HCT116 (cell line): ENCODE data around the gene VRK3. TPM values are rescaled to one million over a fixed set of nuclear protein-coding genes. Genes with fewer than 3 reads are reported as not detected.

Experiments used
- ATAC-seq: fragments of 200-7000 bp; cut with Tn5 transposase; 2 replicates; pipeline ENCODE4 v1.9.1; 2020; ENCODE audit warnings: mild to moderate bottlenecking, moderate library complexity
- BruUV-seq: library from RNA; stranded (reverse); fragments of 400-500 nt; replicated peaks from 2 replicates; lab custom pipeline; 2021; lab: Mats Ljungman, UMichigan
- CTCF ChIA-PET: fragments of 300-600 bp; sonication (Branson Sonifier 250); formaldehyde crosslinking; loops from one replicate; lab custom pipeline; 2021; ENCODE audit warnings: antibody characterized with exemption; lab: Charles Lee
- POLR2A ChIA-PET: fragments of 300-600, 350-600 bp; sonication (Branson Sonifier 250); formaldehyde crosslinking; loops from one replicate; lab custom pipeline; 2021; ENCODE audit warnings: antibody characterized with exemption; lab: Charles Lee
- RAD21 ChIA-PET, 2 experiments: fragments of 300-600 bp; sonication (Branson Sonifier 250); formaldehyde crosslinking; loops; one replicate each; lab custom pipeline; 2023; ENCODE audit warnings: low total read pairs in 2 of 2; ENCODE audit not compliant: uncharacterized antibody in 2 of 2, unreplicated experiment in 2 of 2, low non-redundant PET in 1 of 2; lab: Charles Lee
- DNase-seq: peaks from one replicate; pipeline ENCODE4 v3.0.0-alpha.2; 2010; ENCODE audit warnings: low read depth, low spot score
- H2AFZ ChIP-seq: fragments of 200-600 bp; shearing (Covaris generic), sonication (generic); 2 replicates; pipeline ENCODE4 v1.6.1; 2017; ENCODE audit warnings: low read depth, mixed run types, mixed read lengths, antibody characterized with exemption, low read length; ENCODE audit not compliant: poor library complexity, severe bottlenecking
- H3K27ac ChIP-seq: 2 replicates; pipeline ENCODE4 v1.5.1; 2012; ENCODE audit warnings: low read depth, low read length
- H3K27me3 ChIP-seq: fragments of 200-600 bp; sonication (generic); 2 replicates; pipeline ENCODE4 v1.6.1; 2016; ENCODE audit warnings: mixed run types, low read length, mixed read lengths; ENCODE audit not compliant: insufficient read depth
- H3K36me3 ChIP-seq, 2 experiments: fragments of 200-500 bp in 1 of 2; fragments of 200-600 bp in 1 of 2; sonication (Bioruptor generic) in 1 of 2; sonication (generic) in 1 of 2; 2 replicates each; pipeline versions ENCODE4 v1.5.1 to v1.6.1; 2014 to 2016; ENCODE audit warnings: low read length in 2 of 2, inconsistent platforms in 1 of 2, mixed read lengths in 1 of 2, mixed run types in 1 of 2; ENCODE audit not compliant: insufficient read depth in 2 of 2, control insufficient read depth in 1 of 2
- H3K4me1 ChIP-seq, 2 experiments: fragments of 200-600 bp in 1 of 2; sonication (generic) in 1 of 2; 2 replicates each; pipeline versions ENCODE4 v1.5.1 to v1.6.1; 2012 to 2017; ENCODE audit warnings: low read length in 2 of 2, inconsistent platforms in 1 of 2, mild to moderate bottlenecking in 1 of 2, mixed read lengths in 1 of 2, mixed run types in 1 of 2, moderate library complexity in 1 of 2; ENCODE audit not compliant: insufficient read depth in 2 of 2, control insufficient read depth in 1 of 2
- H3K4me2 ChIP-seq: fragments of 200-600 bp; sonication (generic); 2 replicates; pipeline ENCODE4 v1.6.1; 2017; ENCODE audit warnings: mixed run types, low read length, mixed read lengths
- H3K4me3 ChIP-seq, 2 experiments: fragments of 200-600 bp in 1 of 2; sonication (generic) in 1 of 2; replicated peaks in 1 of 2; 2 replicates each; pipeline ENCODE4 v1.5.1; 2011 to 2016; ENCODE audit warnings: low read length in 2 of 2, control low read depth in 1 of 2, low read depth in 1 of 2, mild to moderate bottlenecking in 1 of 2, mixed read lengths in 1 of 2, mixed run types in 1 of 2
- H3K79me2 ChIP-seq: fragments of 200-600 bp; sonication (generic); 2 replicates; pipeline ENCODE4 v1.6.1; 2017; ENCODE audit warnings: mild to moderate bottlenecking, mixed run types, low read length, moderate library complexity, mixed read lengths; ENCODE audit not compliant: insufficient read depth
- H3K9ac ChIP-seq: fragments of 200-600 bp; sonication (generic); 2 replicates; pipeline ENCODE4 v1.6.1; 2016; ENCODE audit warnings: low read length, mixed read lengths
- H3K9me2 ChIP-seq: fragments of 200-600 bp; sonication (generic), shearing (Covaris generic); 2 replicates; pipeline ENCODE4 v1.6.1; 2017; ENCODE audit warnings: mixed run types, mild to moderate bottlenecking, moderate library complexity; ENCODE audit not compliant: insufficient read depth
- H3K9me3 ChIP-seq, 2 experiments: fragments of 200-500 bp in 1 of 2; fragments of 200-600 bp in 1 of 2; sonication (Bioruptor generic) in 1 of 2; sonication (generic) in 1 of 2; 2 replicates each; pipeline ENCODE4 v1.6.1; 2014 to 2017; ENCODE audit warnings: low read length in 2 of 2, mixed read lengths in 2 of 2, inconsistent platforms in 1 of 2, low read depth in 1 of 2, mild to moderate bottlenecking in 1 of 2, mixed run types in 1 of 2, moderate library complexity in 1 of 2; ENCODE audit not compliant: control insufficient read depth in 1 of 2, insufficient read depth in 1 of 2
- H4K20me1 ChIP-seq: fragments of 200-600 bp; sonication (generic), shearing (Covaris generic); 2 replicates; pipeline ENCODE4 v1.6.1; 2017; ENCODE audit warnings: mixed run types, mild to moderate bottlenecking, moderate library complexity; ENCODE audit not compliant: insufficient read depth
- CBX3 ChIP-seq: IDR thresholded peaks from 2 replicates; pipeline ENCODE4 v1.6.1; 2012; ENCODE audit warnings: low read depth
- EZH2 ChIP-seq: fragments of 200-600 bp; sonication (generic); IDR thresholded peaks from 2 replicates; pipeline ENCODE4 v1.6.1; 2017; ENCODE audit warnings: antibody characterized with exemption, mixed run types
- EZH2phosphoT487 ChIP-seq: fragments of 200-600 bp; IDR thresholded peaks from 2 replicates; pipeline ENCODE4 v1.6.1; 2018; ENCODE audit warnings: antibody characterized with exemption, borderline replicate concordance
- FOSL1 ChIP-seq: IDR thresholded peaks from 2 replicates; pipeline ENCODE4 v1.6.1; 2012; ENCODE audit warnings: low read depth
- JUND ChIP-seq: IDR thresholded peaks from 2 replicates; pipeline ENCODE4 v1.6.1; 2012
- POLR2A ChIP-seq: IDR thresholded peaks from 2 replicates; pipeline ENCODE4 v1.7.0; 2011; ENCODE audit warnings: borderline replicate concordance; ENCODE audit not compliant: insufficient read depth, insufficient read length; ENCODE audit errors: extremely low read depth
- POLR2AphosphoS5 ChIP-seq: IDR thresholded peaks from 2 replicates; pipeline ENCODE4 v1.6.1; 2011; ENCODE audit warnings: mild to moderate bottlenecking, low read depth, low read length, moderate library complexity
- RAD21 ChIP-seq: IDR thresholded peaks from 2 replicates; pipeline ENCODE4 v1.6.1; 2012; ENCODE audit warnings: low read depth, mild to moderate bottlenecking
- SIN3A ChIP-seq: IDR thresholded peaks from 2 replicates; pipeline ENCODE4 v1.6.1; 2012; ENCODE audit warnings: low read depth
- SP1 ChIP-seq: IDR thresholded peaks from 2 replicates; pipeline ENCODE4 v1.6.1; 2012; ENCODE audit warnings: low read depth
- SRF ChIP-seq: IDR thresholded peaks from 2 replicates; pipeline ENCODE4 v1.6.1; 2012; ENCODE audit warnings: low read depth
- YY1 ChIP-seq: IDR thresholded peaks from 2 replicates; pipeline ENCODE4 v1.6.1; 2011; ENCODE audit warnings: low read length, low read depth, moderate library complexity, mild to moderate bottlenecking; ENCODE audit not compliant: insufficient replicate concordance; ENCODE audit errors: extremely low read depth
- ZNF274 ChIP-seq: fragments of 200-500 bp; sonication (Bioruptor generic); IDR thresholded peaks from 2 replicates; pipeline ENCODE4 v1.6.1; 2014; ENCODE audit warnings: mild to moderate bottlenecking, low read depth, low read length, inconsistent platforms
- intact Hi-C: fragments of 100-400 bp; cut with micrococcal nuclease; formaldehyde crosslinking; loops from 2 replicates; pipeline ENCODE4 v1.10.0; 2022
- total RNA-seq: library from RNA; stranded (reverse); gene quantifications from one replicate; pipeline ENCODE4 v1.2.1, GENCODE V29; 2021; ENCODE audit not compliant: unreplicated experiment
- TF ChIP-seq, protein P1 (sequence below): IDR thresholded peaks from 2 replicates; pipeline ENCODE4 v1.6.1; 2012; ENCODE audit warnings: low read depth
- TF ChIP-seq, protein P2 (sequence below): IDR thresholded peaks from 2 replicates; pipeline ENCODE4 v1.6.1; 2012

VRK3 gene
- total RNA-seq, 1 experiment from 2014 or later: 44.0 TPM

DNA sequence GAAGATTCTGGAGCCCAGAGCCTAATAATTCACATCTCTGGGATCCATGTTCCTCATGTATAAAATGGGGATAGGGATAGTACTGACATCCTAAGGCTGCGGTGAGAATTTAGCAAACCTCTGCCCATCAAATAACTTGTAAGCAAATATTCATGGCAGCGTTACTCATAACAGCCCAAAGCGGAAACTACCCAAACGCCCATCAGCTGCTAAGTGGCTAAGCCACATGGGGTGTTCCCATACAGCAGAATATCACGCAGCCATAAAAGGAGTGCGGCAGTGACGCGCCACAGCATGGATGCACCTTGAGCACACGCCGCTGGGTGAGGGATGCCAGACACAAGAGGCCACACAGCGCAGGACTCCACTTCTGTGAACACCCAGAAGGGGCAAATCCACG is 19.7 kb downstream of the VRK3 start:
- RAD21 ChIA-PET: no interaction called here
- Histone ChIP-seq H3K27ac (peak overlapping the region; percentile 100), H2AFZ (no peak overlapping the region)
- TF ChIP-seq, protein P1, sequence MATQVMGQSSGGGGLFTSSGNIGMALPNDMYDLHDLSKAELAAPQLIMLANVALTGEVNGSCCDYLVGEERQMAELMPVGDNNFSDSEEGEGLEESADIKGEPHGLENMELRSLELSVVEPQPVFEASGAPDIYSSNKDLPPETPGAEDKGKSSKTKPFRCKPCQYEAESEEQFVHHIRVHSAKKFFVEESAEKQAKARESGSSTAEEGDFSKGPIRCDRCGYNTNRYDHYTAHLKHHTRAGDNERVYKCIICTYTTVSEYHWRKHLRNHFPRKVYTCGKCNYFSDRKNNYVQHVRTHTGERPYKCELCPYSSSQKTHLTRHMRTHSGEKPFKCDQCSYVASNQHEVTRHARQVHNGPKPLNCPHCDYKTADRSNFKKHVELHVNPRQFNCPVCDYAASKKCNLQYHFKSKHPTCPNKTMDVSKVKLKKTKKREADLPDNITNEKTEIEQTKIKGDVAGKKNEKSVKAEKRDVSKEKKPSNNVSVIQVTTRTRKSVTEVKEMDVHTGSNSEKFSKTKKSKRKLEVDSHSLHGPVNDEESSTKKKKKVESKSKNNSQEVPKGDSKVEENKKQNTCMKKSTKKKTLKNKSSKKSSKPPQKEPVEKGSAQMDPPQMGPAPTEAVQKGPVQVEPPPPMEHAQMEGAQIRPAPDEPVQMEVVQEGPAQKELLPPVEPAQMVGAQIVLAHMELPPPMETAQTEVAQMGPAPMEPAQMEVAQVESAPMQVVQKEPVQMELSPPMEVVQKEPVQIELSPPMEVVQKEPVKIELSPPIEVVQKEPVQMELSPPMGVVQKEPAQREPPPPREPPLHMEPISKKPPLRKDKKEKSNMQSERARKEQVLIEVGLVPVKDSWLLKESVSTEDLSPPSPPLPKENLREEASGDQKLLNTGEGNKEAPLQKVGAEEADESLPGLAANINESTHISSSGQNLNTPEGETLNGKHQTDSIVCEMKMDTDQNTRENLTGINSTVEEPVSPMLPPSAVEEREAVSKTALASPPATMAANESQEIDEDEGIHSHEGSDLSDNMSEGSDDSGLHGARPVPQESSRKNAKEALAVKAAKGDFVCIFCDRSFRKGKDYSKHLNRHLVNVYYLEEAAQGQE: no peak
- TF ChIP-seq, all 23 proteins: peak for 0
- Histone ChIP-seq H3K27me3 (no peaks in the 10 kb centered on the region), H3K9me3 (no peaks in the 10 kb centered on the region), H3K79me2 (peaks cover 6% of the 10 kb centered on the region; the same call in 1 of the 2 replicates), H3K4me3 (no peak overlapping the region), H3K36me3 (peaks cover 12 to 23% of the 10 kb centered on the region in 2 experiments; a peak in 3 of 4 replicates), H3K9me2 (no peaks in the 10 kb centered on the region), H3K9ac (no peak overlapping the region), H4K20me1 (0 out of 2 replicates have a peak, but pooled peaks cover 4% of the 10 kb centered on the region), H3K4me2 (no peak overlapping the region), H3K4me1 (peaks cover 26 to 33% of the 10 kb centered on the region in 2 experiments)
- intact Hi-C loops: no loop called here
- TSS peak; percentile 8 for BruUV-seq
- ATAC-seq (no peak), DNase-seq (no peak)
- CTCF ChIA-PET: no interaction called here
- POLR2A ChIA-PET: no interaction called here

DNA sequence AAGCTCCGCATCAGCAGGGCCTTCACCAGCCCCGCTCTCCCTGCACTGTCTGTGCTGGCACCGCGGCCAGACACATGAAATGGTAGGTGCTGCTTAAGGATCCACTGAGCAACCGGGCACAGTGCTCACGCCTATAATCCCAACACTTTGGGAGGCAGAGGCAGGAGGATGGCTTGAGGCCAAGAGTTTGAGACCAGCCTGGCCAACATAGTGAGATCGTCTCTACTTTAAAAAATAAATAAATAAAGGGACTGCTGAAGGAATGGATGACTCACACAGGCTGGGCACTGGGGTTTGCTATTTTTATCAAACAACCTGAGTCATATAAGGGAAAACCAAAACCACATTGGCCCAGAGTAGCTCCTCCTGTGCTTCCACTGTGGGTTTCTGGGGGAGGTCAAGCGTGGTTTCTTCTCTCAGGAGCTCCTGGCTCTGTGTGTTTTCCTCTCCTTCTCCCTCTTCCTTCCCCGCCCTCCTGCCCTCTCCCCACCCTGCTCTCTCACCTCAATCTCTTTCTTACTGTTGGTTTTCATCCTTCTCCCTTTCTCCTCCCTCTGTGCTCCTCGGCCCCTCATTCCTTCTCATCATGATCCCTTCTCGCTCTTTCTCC is 21.3 kb downstream of the VRK3 start:
- ChIA-PET RAD21 (no interaction called here), CTCF (interaction anchor here (1.1 kb wide), 1 partner anchor 11 kb away, joined by 3 read pairs; no protein-coding TSS in a partner anchor)
- H3K36me3 ChIP-seq: peaks cover 15 to 29% of the 10 kb centered on the region in 2 experiments

More for the DNA sequence above, 21.3 kb downstream of the VRK3 start:
- peak; percentile 94 for ATAC-seq
- TF ChIP-seq CBX3: 0 out of 2 replicates have a peak, but pooled peaks have one; percentile 39
- no peak for TF ChIP-seq EZH2
- no peak; the same call in 1 of the 2 replicates for TF ChIP-seq RAD21
- TF ChIP-seq YY1: no peak
- TF ChIP-seq FOSL1: peak; percentile 92
- TF ChIP-seq POLR2AphosphoS5: peak; percentile 62; the same call in 1 of the 2 replicates
- TF ChIP-seq, protein P2, sequence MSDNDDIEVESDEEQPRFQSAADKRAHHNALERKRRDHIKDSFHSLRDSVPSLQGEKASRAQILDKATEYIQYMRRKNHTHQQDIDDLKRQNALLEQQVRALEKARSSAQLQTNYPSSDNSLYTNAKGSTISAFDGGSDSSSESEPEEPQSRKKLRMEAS: peak; percentile 27; the same call in 1 of the 2 replicates
- no peak for TF ChIP-seq ZNF274
- TF ChIP-seq POLR2A: no peak
- no peak for TF ChIP-seq EZH2phosphoT487
- TF ChIP-seq SIN3A: 0 out of 2 replicates have a peak, but pooled peaks have one; percentile 45
- TF ChIP-seq JUND: peak; percentile 91
- TF ChIP-seq SRF: peak; percentile 95
- peak; percentile 77 for TF ChIP-seq SP1
- H3K4me2 ChIP-seq: peak overlapping the region; percentile 81
- H3K9me3 ChIP-seq: no peaks in the 10 kb centered on the region
- peak overlapping the region; percentile 100 for H3K27ac ChIP-seq
- peaks cover 26 to 33% of the 10 kb centered on the region in 2 experiments for H3K4me1 ChIP-seq
- BruUV-seq: no TSS peak
- no peaks in the 10 kb centered on the region for H3K27me3 ChIP-seq
- DNase-seq: peak; percentile 73
- intact Hi-C loops: loop anchor here (1.0 kb wide), 1 partner anchor 21 kb away; the partner anchor contains the start of gene VRK3
- POLR2A ChIA-PET: interaction anchor here (0.7 kb wide), 1 partner anchor 74 kb away, joined by 5 read pairs; the partner anchor contains the start of genes ATF5 and NUP62
- H3K9ac ChIP-seq: peak overlapping the region; percentile 59
- H3K9me2 ChIP-seq: no peaks in the 10 kb centered on the region
- peaks cover 6% of the 10 kb centered on the region; the same call in 1 of the 2 replicates for H3K79me2 ChIP-seq
- no peak overlapping the region for H2AFZ ChIP-seq
- H4K20me1 ChIP-seq: 0 out of 2 replicates have a peak, but pooled peaks cover 4% of the 10 kb centered on the region
- H3K4me3 ChIP-seq: peak overlapping the region; percentile 33 to 50
